Measurements from ENCODE around the gene CLPTM1.

CLPTM1 gene

GRCh38 chr19:45040059-45040771 is 85.0 kb downstream of the CLPTM1 start:
- Histone ChIP-seq H3K4me3 (ENCODE audit: low read depth, low read length) (peak overlapping the region; percentile 96), H3K9ac (ENCODE audit: low read depth, low read length) (no peak overlapping the region), H3K27me3 (ENCODE audit: control insufficient read depth, insufficient read depth, low read length) (no peaks in the 10 kb centered on the region), H3K27ac (ENCODE audit: low read depth, low read length) (no peak overlapping the region), H3K36me3 (ENCODE audit: control insufficient read depth, insufficient read depth, low read length) (peaks cover 53% of the 10 kb centered on the region), H3K4me1 (ENCODE audit: control insufficient read depth, insufficient read depth, low read length) (peaks cover 6% of the 10 kb centered on the region), H3K9me3 (ENCODE audit: control insufficient read depth, insufficient read depth, low read length) (no peaks in the 10 kb centered on the region)

- Histone ChIP-seq H3K9me3 (ENCODE audit: control insufficient read depth, insufficient read depth, low read length) (no peaks in the 10 kb centered on the region), H3K9ac (ENCODE audit: low read depth, low read length) (no peak overlapping the region), H3K27me3 (ENCODE audit: control insufficient read depth, insufficient read depth, low read length) (no peaks in the 10 kb centered on the region), H3K4me1 (ENCODE audit: control insufficient read depth, insufficient read depth, low read length) (peaks cover 6% of the 10 kb centered on the region), H3K4me3 (ENCODE audit: low read depth, low read length) (no peak overlapping the region), H3K27ac (ENCODE audit: low read depth, low read length) (no peak overlapping the region), H3K36me3 (ENCODE audit: control insufficient read depth, insufficient read depth, low read length) (peaks cover 58% of the 10 kb centered on the region)
These were observed 85.9 kb downstream of the CLPTM1 start for GRCh38 chr19:45041125-45041524.

Measured in HUES48 (cell line).